ENCODE results near the gene PLOD3. TPM values are rescaled to one million over a fixed set of nuclear protein-coding genes. Genes with fewer than 3 reads are reported as not detected.

The PLOD3 gene
- total RNA-seq, 1 experiment from 2014 or later = 74.5 TPM

DNA sequence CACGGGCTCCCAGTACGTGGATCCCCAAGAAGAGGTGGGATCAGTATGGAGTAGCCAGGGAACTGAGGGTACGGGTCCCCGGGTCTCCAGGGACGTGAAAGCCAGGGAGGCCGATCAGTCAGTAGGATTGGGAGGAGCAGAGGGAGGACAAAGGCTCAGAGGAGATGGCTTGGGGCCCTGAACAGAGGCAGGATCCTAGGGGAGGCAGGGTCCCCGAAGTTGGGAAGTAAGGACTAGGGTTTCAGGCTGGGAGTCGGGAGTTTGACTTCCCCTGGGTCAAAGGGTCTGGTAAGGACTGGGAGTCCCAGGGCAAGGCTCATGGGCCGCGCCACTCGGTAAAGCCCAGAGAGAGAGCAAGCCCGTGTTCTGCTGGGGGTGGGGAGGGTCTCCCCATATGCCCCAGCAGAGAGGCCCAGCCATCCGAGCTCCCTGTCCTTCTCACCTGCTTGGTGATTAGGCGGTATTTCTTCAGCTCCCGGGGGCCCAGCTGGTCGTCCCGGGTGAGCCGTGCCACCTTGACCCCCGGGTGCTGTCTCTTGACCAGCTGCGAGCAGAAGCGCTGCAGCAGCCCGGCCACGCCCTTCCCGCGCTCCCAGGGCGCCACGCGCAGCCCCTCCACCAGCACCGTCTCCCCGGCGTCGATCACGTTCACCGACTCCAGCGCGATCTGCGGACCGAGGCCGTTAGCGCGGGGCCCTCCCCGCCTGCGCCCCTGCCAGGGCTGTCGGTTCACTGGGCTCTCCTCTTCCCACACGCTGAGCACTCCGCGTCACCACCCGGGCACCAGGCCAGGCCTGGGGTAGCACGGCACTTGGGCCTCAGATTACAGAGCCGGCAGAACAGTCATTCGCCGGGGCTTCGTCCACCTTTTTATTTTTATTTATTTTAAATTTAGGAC is 44.3 kb downstream of the PLOD3 start:
- Histone ChIP-seq H3K56ac (ENCODE audit: insufficient read length, low read depth, low read length) (no peak overlapping the region), H3K27ac (ENCODE audit: insufficient read length, low read depth, low read length) (no peak overlapping the region), H2BK20ac (ENCODE audit: low read depth, low read length, poor library complexity, severe bottlenecking) (no peak overlapping the region), H2BK5ac (ENCODE audit: insufficient read length, low read length) (no peak overlapping the region), H2BK15ac (ENCODE audit: low read depth, low read length) (no peak overlapping the region), H3K27me3 (ENCODE audit: insufficient read depth, low read length) (peaks cover 72% of the 10 kb centered on the region), H2BK120ac (ENCODE audit: low read depth, low read length, poor library complexity, severe bottlenecking) (no peak overlapping the region), H3K79me1 (ENCODE audit: insufficient read depth, low read depth, low read length, poor library complexity, severe bottlenecking) (no peaks in the 10 kb centered on the region), H4K91ac (ENCODE audit: insufficient read length, low read depth, low read length) (no peak overlapping the region), H3K18ac (ENCODE audit: insufficient read length, low read depth, low read length) (no peak overlapping the region), H3T11ph (ENCODE audit: low read length) (no peak overlapping the region), H3K23me2 (ENCODE audit: insufficient read length, low read depth, low read length, poor library complexity, severe bottlenecking) (peaks cover 36% of the 10 kb centered on the region), H3K9ac (ENCODE audit: extremely low read depth, insufficient read length, low read length) (no peak overlapping the region), H3K4me1 (ENCODE audit: insufficient read depth, low read length) (peaks cover 8% of the 10 kb centered on the region; the same call in 1 of the 2 replicates), H3K14ac (ENCODE audit: insufficient read depth, low read length) (no peak overlapping the region), H2AK5ac (ENCODE audit: insufficient read length, low read length) (no peak overlapping the region), H2AFZ (ENCODE audit: low read length) (no peak overlapping the region), H4K20me1 (ENCODE audit: control insufficient read depth, insufficient read depth, insufficient read length) (no peaks in the 10 kb centered on the region), H3K4me2 (ENCODE audit: insufficient read depth, insufficient read length, low read length) (peak overlapping the region; percentile 68), H3K4ac (ENCODE audit: low read depth, low read length) (no peak overlapping the region), H2BK12ac (ENCODE audit: insufficient read length, low read depth, low read length) (no peak overlapping the region), H3K23ac (ENCODE audit: insufficient read length, low read depth, low read length) (no peak overlapping the region), H3K79me2 (ENCODE audit: insufficient read depth, low read length) (no peaks in the 10 kb centered on the region), H4K5ac (ENCODE audit: insufficient read length, low read depth, low read length) (no peak overlapping the region), H3K9me3 (ENCODE audit: control insufficient read depth, low read depth, low read length) (no peaks in the 10 kb centered on the region), H4K8ac (replicated peaks; ENCODE audit: insufficient read length, low read depth, low read length) (no peak overlapping the region)
- DNase-seq = peak; percentile 39
- Mint-ChIP-seq H3K4me1 (peaks cover 45 to 50% of the 10 kb centered on the region in 2 experiments), H3K27me3 (ENCODE audit: low read depth) (peaks cover 100% of the 10 kb centered on the region), H3K9me3 (peaks cover 0 to 2% of the 10 kb centered on the region in 2 experiments; a peak in 2 of 5 replicates), H3K4me3 (peak overlapping the region; percentile 51 to 79), H3K36me3 (ENCODE audit: insufficient read depth in 1 of 3, low read depth in 3 of 3) (no peaks in the 10 kb centered on the region), H3K27ac (no peak overlapping the region)
- WGBS (ENCODE audit: extremely low coverage, insufficient read length, low lambda C conversion rate) = no CpG with 5 or more reads among the region's 53 CpGs
- TF ChIP-seq, protein P1, sequence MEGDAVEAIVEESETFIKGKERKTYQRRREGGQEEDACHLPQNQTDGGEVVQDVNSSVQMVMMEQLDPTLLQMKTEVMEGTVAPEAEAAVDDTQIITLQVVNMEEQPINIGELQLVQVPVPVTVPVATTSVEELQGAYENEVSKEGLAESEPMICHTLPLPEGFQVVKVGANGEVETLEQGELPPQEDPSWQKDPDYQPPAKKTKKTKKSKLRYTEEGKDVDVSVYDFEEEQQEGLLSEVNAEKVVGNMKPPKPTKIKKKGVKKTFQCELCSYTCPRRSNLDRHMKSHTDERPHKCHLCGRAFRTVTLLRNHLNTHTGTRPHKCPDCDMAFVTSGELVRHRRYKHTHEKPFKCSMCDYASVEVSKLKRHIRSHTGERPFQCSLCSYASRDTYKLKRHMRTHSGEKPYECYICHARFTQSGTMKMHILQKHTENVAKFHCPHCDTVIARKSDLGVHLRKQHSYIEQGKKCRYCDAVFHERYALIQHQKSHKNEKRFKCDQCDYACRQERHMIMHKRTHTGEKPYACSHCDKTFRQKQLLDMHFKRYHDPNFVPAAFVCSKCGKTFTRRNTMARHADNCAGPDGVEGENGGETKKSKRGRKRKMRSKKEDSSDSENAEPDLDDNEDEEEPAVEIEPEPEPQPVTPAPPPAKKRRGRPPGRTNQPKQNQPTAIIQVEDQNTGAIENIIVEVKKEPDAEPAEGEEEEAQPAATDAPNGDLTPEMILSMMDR (conservative IDR thresholded peaks at IDR 0.05) = no peak

All from H9 (cell line).